Cortex of kidney (tissue), 1 donor: Measurements from ENCODE around the gene KLK3.
"Not testable (repeated sequence)": the region's sequence is repeated elsewhere in the genome, so short reads cannot be mapped to it uniquely, and the experiment has no call there.

ENCODE experiments used
- DNase-seq: peaks from one replicate; lab custom pipeline; 2025; lab: John Stamatoyannopoulos, UW

Gene KLK3

GRCh38 chr19:50861496-50862286 is 7.0 kb downstream of the KLK3 start:
- DNase-seq, result no peak

- DNase-seq, result no peak
These were observed 14.8 kb downstream of the KLK3 start for GRCh38 chr19:50869479-50869878.

- DNase-seq, result no peak
These were observed 15.8 kb downstream of the KLK3 start for GRCh38 chr19:50870417-50871089.

- DNase-seq, result no peak
These were observed 18.3 kb downstream of the KLK3 start, which contains the start of gene KLK2 for GRCh38 chr19:50873056-50873455. Gene KLK2, plus strand, starts transcription at chr19:50873439. Its CDS starts 35 bp downstream, at chr19:50873474.

- DNase-seq, result no peak
These were observed 19.5 kb downstream of the KLK3 start for GRCh38 chr19:50874211-50874610.

GRCh38 chr19:50875795-50876422 is 21.2 kb downstream of the KLK3 start:
- DNase-seq, result no peak

GRCh38 chr19:50876456-50876855 is 21.7 kb downstream of the KLK3 start:
- DNase-seq, result no peak

- DNase-seq, result no peak
These were observed 22.6 kb downstream of the KLK3 start for GRCh38 chr19:50877338-50877737.

GRCh38 chr19:50878851-50879250 is 24.1 kb downstream of the KLK3 start:
- no peak for DNase-seq

GRCh38 chr19:50880241-50880640 is 25.5 kb downstream of the KLK3 start:
- no peak for DNase-seq

GRCh38 chr19:50882188-50882587 is 27.5 kb downstream of the KLK3 start:
- DNase-seq, result no peak

GRCh38 chr19:50889638-50890037 is 34.9 kb downstream of the KLK3 start:
- no peak for DNase-seq

- DNase-seq, result no peak
These were observed 35.9 kb downstream of the KLK3 start for GRCh38 chr19:50890422-50891252.

- DNase-seq, result no peak
These were observed 36.5 kb downstream of the KLK3 start for GRCh38 chr19:50891253-50891625.

GRCh38 chr19:50893047-50893736 is 38.5 kb downstream of the KLK3 start:
- no peak for DNase-seq

- no peak for DNase-seq
These were observed 40.0 kb downstream of the KLK3 start for GRCh38 chr19:50894478-50895356.

GRCh38 chr19:50896089-50896590 is 41.4 kb downstream of the KLK3 start:
- not testable (repeated sequence) for DNase-seq

- DNase-seq, result no peak
These were observed 42.0 kb downstream of the KLK3 start for GRCh38 chr19:50896591-50897190.

- DNase-seq, result no peak
These were observed 42.5 kb downstream of the KLK3 start for GRCh38 chr19:50897191-50897607.

GRCh38 chr19:50897612-50898011 is 42.9 kb downstream of the KLK3 start:
- no peak for DNase-seq
